ENCODE measurements around the gene MRPS12. TPM values are rescaled to one million over a fixed set of nuclear protein-coding genes. Genes with fewer than 3 reads are reported as not detected.
A peak's percentile ranks its signal among the peaks of the same experiment; 100 is the strongest.

The MRPS12 gene
- total and polyA plus RNA-seq, 2 of the 13 experiments (the other 11 are each of a cell fraction or from before 2014, with no cell fraction given), result 27.5 to 54.8 TPM

DNA sequence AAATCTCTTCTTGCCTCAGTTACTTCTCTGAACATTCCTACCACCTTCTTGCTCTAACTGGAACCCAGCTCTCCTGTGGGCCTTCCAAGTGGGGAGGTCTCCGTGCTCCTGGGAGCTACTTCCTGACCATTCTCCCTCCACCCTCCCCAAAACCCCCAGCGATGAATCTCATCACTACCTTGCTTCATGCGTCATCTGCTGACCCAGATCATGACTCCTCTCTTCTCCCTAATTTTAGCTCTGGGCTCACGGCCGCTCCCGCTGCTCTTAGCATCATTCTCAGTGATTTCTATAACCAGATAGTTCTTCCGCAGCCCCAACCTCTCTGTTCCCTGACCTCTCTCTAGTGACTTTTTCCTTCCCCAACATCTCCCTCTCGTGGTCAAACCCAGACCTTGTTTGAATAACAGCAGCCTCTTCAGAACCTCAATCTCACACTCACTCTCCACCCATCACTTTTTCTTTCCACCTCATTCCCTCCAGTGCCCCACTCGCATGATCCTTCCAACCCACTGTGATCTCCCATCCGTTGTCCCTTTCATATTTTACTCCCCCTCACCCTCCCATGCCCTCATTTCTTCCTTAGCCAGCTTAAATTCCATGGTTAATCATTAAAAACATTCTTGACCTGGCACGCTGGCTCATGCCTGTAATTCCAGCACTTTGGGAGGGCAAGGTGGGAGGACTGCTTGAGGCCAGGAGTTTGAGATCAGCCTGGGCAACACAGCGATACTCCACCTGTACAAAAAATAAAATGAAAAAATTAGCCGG, 21.8 kb downstream of the MRPS12 start (continued):
- TF ChIP-seq ZNF121 (CRISPR knock-in tag; IDR thresholded peaks at IDR 0.05) (peak; percentile 83), RXRB (CRISPR knock-in tag; IDR thresholded peaks at IDR 0.05; ENCODE audit: borderline replicate concordance) (peak; percentile 17; the same call in 1 of the 2 replicates), GATAD1 (CRISPR knock-in tag; IDR thresholded peaks at IDR 0.05) (0 out of 2 replicates have a peak, but pooled peaks have one; percentile 23), HNF1A (IDR thresholded peaks at IDR 0.05; ENCODE audit: low read depth) (peak; percentile 83), HNF1A (CRISPR knock-in tag; IDR thresholded peaks at IDR 0.05; ENCODE audit: borderline replicate concordance) (peak; percentile 88), ZIK1 (CRISPR knock-in tag; IDR thresholded peaks at IDR 0.05; ENCODE audit: borderline replicate concordance, low read depth) (no peak), KLF6 (CRISPR knock-in tag; IDR thresholded peaks at IDR 0.05) (0 out of 2 replicates have a peak, but pooled peaks have one; percentile 20), ZNF431 (CRISPR knock-in tag; IDR thresholded peaks at IDR 0.05; ENCODE audit: borderline replicate concordance, low read depth) (0 out of 2 replicates have a peak, but pooled peaks have one; percentile 28), ZBTB7B (CRISPR knock-in tag; IDR thresholded peaks at IDR 0.05) (peak; percentile 36; the same call in 1 of the 2 replicates), CCAR2 (optimal IDR thresholded peaks at IDR 0.05; ENCODE audit: low read depth, low read length) (peak; percentile 74), GATAD2A (CRISPR knock-in tag; IDR thresholded peaks at IDR 0.05) (peak; percentile 27; the same call in 1 of the 2 replicates), ZNF18 (CRISPR knock-in tag; IDR thresholded peaks at IDR 0.05; ENCODE audit: insufficient replicate concordance) (no peak)
